HL-60 (cell line): ENCODE measurements around the gene KLHL15.

ENCODE experiments used
- DNase-seq, 2 experiments: peaks; one replicate each; pipeline ENCODE4 v3.0.0-alpha.2; 2010 to 2020; ENCODE audit warnings: low read depth in 1 of 2, low spot score in 1 of 2
- H3K27ac ChIP-seq: fragments of 250-450 bp; sonication (Bioruptor Pico); replicated peaks from 2 replicates; pipeline ENCODE4 v1.5.1; 2020; ENCODE audit warnings: mild to moderate bottlenecking, moderate library complexity
- H3K27me3 ChIP-seq: fragments of 250-450 bp; sonication (Bioruptor Pico); 2 replicates; pipeline ENCODE4 v1.5.1; 2021; ENCODE audit warnings: mild to moderate bottlenecking, moderate library complexity; ENCODE audit not compliant: insufficient read depth, poor library complexity, severe bottlenecking
- H3K4me3 ChIP-seq: replicated peaks from 2 replicates; pipeline ENCODE4 v1.5.1; 2011; ENCODE audit warnings: mild to moderate bottlenecking, control low read depth, low read length; ENCODE audit not compliant: insufficient read depth
- GABPA ChIP-seq: IDR thresholded peaks from 2 replicates; pipeline ENCODE4 v1.6.1; 2012; ENCODE audit warnings: low read depth
- POLR2AphosphoS5 ChIP-seq: IDR thresholded peaks from 2 replicates; pipeline ENCODE4 v1.6.1; 2012; ENCODE audit warnings: low read depth
- SPI1 ChIP-seq: IDR thresholded peaks from 2 replicates; pipeline ENCODE4 v1.6.1; 2012; ENCODE audit warnings: low read depth, mild to moderate bottlenecking, borderline replicate concordance
- long read RNA-seq: library from polyadenylated mRNA; unstranded; transcript quantifications from one replicate; pipeline ENCODE4 v2.0.0, GENCODE V29; 2020
- TF ChIP-seq, protein P1 (sequence below): IDR thresholded peaks from one replicate; pipeline ENCODE4 v1.5.1; 2011; ENCODE audit warnings: low read length, control low read depth, inconsistent platforms; ENCODE audit not compliant: insufficient read depth
- TF ChIP-seq, protein P2 (sequence below): IDR thresholded peaks from 2 replicates; pipeline ENCODE4 v1.6.1; 2012; ENCODE audit warnings: low read depth; ENCODE audit not compliant: insufficient replicate concordance

The KLHL15 gene, protein sequence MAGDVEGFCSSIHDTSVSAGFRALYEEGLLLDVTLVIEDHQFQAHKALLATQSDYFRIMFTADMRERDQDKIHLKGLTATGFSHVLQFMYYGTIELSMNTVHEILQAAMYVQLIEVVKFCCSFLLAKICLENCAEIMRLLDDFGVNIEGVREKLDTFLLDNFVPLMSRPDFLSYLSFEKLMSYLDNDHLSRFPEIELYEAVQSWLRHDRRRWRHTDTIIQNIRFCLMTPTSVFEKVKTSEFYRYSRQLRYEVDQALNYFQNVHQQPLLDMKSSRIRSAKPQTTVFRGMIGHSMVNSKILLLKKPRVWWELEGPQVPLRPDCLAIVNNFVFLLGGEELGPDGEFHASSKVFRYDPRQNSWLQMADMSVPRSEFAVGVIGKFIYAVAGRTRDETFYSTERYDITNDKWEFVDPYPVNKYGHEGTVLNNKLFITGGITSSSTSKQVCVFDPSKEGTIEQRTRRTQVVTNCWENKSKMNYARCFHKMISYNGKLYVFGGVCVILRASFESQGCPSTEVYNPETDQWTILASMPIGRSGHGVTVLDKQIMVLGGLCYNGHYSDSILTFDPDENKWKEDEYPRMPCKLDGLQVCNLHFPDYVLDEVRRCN
- long read RNA-seq, partial matches to known transcripts = 9 of 13 reads
- long read RNA-seq, other reads (novel, unspliced or antisense) = 4 of 13 reads

DNA sequence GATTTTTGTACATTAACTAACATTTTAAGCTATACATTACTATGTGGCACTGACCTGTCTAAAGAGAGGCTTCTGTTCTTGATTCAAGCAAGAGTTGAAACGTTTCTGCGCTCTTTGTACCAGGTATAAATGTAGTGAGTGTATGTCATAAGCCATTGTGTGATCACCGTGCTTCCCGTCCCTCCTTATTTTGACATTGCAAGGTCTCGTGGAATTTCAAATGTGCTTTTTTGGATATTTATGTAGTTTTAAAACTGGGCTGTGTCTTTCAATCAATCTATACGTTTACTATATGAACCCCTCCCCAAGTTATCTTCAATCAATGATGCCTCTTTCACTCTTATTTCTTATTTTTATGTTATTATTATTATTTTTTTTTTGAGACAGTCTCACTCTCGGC is at the start of gene KLHL15:
Gene KLHL15, minus strand, starts transcription at position 101 of the 400 bp plus-strand sequence. CDS start 20,493 bp downstream, outside the sequence.
- no peak for DNase-seq
- TF ChIP-seq, protein P1, sequence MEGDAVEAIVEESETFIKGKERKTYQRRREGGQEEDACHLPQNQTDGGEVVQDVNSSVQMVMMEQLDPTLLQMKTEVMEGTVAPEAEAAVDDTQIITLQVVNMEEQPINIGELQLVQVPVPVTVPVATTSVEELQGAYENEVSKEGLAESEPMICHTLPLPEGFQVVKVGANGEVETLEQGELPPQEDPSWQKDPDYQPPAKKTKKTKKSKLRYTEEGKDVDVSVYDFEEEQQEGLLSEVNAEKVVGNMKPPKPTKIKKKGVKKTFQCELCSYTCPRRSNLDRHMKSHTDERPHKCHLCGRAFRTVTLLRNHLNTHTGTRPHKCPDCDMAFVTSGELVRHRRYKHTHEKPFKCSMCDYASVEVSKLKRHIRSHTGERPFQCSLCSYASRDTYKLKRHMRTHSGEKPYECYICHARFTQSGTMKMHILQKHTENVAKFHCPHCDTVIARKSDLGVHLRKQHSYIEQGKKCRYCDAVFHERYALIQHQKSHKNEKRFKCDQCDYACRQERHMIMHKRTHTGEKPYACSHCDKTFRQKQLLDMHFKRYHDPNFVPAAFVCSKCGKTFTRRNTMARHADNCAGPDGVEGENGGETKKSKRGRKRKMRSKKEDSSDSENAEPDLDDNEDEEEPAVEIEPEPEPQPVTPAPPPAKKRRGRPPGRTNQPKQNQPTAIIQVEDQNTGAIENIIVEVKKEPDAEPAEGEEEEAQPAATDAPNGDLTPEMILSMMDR = no peak
- TF ChIP-seq POLR2AphosphoS5 = no peak
- TF ChIP-seq, protein P2, sequence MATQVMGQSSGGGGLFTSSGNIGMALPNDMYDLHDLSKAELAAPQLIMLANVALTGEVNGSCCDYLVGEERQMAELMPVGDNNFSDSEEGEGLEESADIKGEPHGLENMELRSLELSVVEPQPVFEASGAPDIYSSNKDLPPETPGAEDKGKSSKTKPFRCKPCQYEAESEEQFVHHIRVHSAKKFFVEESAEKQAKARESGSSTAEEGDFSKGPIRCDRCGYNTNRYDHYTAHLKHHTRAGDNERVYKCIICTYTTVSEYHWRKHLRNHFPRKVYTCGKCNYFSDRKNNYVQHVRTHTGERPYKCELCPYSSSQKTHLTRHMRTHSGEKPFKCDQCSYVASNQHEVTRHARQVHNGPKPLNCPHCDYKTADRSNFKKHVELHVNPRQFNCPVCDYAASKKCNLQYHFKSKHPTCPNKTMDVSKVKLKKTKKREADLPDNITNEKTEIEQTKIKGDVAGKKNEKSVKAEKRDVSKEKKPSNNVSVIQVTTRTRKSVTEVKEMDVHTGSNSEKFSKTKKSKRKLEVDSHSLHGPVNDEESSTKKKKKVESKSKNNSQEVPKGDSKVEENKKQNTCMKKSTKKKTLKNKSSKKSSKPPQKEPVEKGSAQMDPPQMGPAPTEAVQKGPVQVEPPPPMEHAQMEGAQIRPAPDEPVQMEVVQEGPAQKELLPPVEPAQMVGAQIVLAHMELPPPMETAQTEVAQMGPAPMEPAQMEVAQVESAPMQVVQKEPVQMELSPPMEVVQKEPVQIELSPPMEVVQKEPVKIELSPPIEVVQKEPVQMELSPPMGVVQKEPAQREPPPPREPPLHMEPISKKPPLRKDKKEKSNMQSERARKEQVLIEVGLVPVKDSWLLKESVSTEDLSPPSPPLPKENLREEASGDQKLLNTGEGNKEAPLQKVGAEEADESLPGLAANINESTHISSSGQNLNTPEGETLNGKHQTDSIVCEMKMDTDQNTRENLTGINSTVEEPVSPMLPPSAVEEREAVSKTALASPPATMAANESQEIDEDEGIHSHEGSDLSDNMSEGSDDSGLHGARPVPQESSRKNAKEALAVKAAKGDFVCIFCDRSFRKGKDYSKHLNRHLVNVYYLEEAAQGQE = no peak
- H3K4me3 ChIP-seq = peak within 1 kb of the TSS; percentile 61
- peak within 1 kb of the TSS; percentile 92 for H3K27ac ChIP-seq
- no peaks in the 10 kb centered on the region for H3K27me3 ChIP-seq

DNA sequence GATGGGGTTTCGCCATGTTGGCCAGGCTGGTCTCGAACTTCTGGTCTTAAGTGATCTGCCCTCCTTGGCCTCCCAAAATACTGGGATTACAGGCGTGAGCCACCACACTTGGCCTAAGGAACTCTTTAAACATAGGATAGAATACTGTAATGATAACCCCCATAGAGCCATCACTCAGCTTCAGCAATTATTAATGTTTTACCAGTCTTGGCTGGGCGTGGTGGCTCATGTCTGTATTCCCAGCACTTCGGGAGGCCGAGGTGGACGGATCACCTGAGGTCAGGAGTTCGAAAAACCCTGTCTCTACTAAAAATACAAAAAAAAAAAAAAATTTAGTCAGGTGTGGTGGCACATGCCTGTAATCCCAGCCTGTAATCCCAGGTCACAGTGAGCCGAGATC is 42.9 kb upstream of the KLHL15 start:
- no peak for DNase-seq
- H3K27me3 ChIP-seq = no peaks in the 10 kb centered on the region
- H3K4me3 ChIP-seq = no peak overlapping the region
- no peak for TF ChIP-seq GABPA
- TF ChIP-seq, protein P1 = no peak
- TF ChIP-seq SPI1 = no peak
- TF ChIP-seq, protein P2 = no peak
- no peak for TF ChIP-seq POLR2AphosphoS5
- H3K27ac ChIP-seq = no peak overlapping the region

DNA sequence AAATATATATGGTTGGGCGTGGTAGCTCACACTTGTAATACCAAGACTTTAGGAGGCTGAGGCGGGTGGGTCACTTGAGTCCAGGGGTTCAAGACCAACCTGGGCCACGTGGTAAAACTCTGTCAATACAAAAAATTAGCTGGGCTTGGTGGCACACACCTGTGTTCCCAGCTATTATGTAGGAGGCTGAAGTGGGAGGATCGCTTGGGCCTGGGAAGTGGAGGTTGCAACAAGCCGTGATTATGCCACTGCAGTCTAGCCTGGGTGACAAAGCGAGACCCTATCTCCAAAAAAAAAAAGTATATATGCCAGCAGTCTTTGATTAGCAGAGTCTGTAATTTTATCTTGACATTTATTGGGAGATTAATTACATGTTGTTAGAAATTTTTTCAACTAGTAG is 36.5 kb upstream of the KLHL15 start:
- Histone ChIP-seq H3K27ac (no peak overlapping the region), H3K4me3 (no peak overlapping the region), H3K27me3 (no peaks in the 10 kb centered on the region)
- no peak for DNase-seq
- TF ChIP-seq POLR2AphosphoS5 (0 out of 2 replicates have a peak, but pooled peaks have one; percentile 27), SPI1 (no peak), GABPA (no peak)
- TF ChIP-seq, protein P1 = no peak
- TF ChIP-seq, protein P2 = no peak
